Erythroblast (primary cell): ENCODE measurements around the gene COL6A3.

Source experiments
- GATA1 ChIP-seq: IDR thresholded peaks from 2 replicates; pipeline ENCODE4 v1.6.1; 2011; ENCODE audit warnings: low read depth, mild to moderate bottlenecking, control low read depth, low read length, moderate library complexity
- POLR2A ChIP-seq: IDR thresholded peaks from 2 replicates; pipeline ENCODE4 v1.6.1; 2011; ENCODE audit warnings: mild to moderate bottlenecking, low read length

DNA sequence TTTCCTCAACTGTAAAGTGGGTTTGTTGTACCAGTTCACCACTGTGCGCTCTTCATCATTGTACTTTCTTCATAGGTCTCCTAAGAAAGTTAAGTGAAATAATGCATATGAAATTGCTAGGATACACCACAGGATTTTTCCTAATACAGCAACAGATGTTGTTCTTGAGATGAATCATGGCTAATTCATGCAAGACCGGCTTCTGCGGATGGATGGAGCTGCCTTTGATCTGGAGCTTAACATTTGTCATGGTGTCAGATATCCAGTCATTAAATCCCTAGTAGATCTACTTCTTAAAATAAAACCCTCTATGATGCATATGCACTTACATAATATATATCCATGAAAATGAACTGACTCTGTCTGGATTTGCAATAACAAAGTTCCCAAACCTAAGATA is 114.1 kb downstream of the COL6A3 start:
- TF ChIP-seq POLR2A (no peak), GATA1 (no peak)
